ENCODE measurements around the gene ZNF692.
A peak's percentile ranks its signal among the peaks of the same experiment; 100 is the strongest.

The ZNF692 gene

DNA sequence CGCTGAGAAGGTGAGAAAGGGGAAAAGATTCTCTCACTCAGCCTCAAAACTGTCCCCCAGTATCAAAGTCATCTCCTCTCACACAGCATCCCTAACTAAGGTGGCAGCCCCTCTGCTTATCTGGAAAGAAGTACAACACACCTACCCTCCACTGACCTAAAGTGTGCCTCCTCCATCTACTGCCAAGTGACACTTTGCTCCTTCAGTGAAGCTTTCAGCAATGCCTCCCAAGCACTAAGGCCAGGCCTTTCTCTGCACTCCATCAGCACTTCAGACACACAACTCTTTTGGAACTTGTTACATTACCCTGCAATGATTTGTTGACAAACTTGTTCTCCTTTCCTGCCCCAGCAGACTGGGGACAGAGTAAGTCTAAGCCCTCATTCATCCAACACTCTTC lies 34.6 kb downstream of the ZNF692 start:
- Histone ChIP-seq H4K20me1 (ENCODE audit: control insufficient read depth, insufficient read depth, low read depth, low read length) (peaks cover 8% of the 10 kb centered on the region; the same call in 1 of the 2 replicates), H3K4me2 (ENCODE audit: low read length) (peak overlapping the region; percentile 94), H3K36me3 (ENCODE audit: control insufficient read depth, low read length) (peaks cover 41% of the 10 kb centered on the region), H3K4me3 (ENCODE audit: low read length) (no peak overlapping the region; the same call in 1 of the 2 replicates), H3K27ac (ENCODE audit: low read depth, low read length) (no peak overlapping the region), H3K27me3 (ENCODE audit: control insufficient read depth, low read length) (no peaks in the 10 kb centered on the region), H3K79me2 (ENCODE audit: control insufficient read depth, low read length) (peaks cover 56% of the 10 kb centered on the region), H3K9me2 (replicated peaks; ENCODE audit: control insufficient read depth, low read length) (no peaks in the 10 kb centered on the region), H3F3A (ENCODE audit: control insufficient read depth, insufficient read depth) (0 out of 2 replicates have a peak, but pooled peaks cover 3% of the 10 kb centered on the region), H3K4me1 (ENCODE audit: control insufficient read depth, low read length) (peaks cover 54% of the 10 kb centered on the region), H3K9me3 (ENCODE audit: control insufficient read depth, insufficient read depth, low read length) (no peaks in the 10 kb centered on the region)
- no peak for TF ChIP-seq EZH2phosphoT487 (IDR thresholded peaks at IDR 0.05; ENCODE audit: borderline replicate concordance, low read length)
- TF ChIP-seq, protein P1, sequence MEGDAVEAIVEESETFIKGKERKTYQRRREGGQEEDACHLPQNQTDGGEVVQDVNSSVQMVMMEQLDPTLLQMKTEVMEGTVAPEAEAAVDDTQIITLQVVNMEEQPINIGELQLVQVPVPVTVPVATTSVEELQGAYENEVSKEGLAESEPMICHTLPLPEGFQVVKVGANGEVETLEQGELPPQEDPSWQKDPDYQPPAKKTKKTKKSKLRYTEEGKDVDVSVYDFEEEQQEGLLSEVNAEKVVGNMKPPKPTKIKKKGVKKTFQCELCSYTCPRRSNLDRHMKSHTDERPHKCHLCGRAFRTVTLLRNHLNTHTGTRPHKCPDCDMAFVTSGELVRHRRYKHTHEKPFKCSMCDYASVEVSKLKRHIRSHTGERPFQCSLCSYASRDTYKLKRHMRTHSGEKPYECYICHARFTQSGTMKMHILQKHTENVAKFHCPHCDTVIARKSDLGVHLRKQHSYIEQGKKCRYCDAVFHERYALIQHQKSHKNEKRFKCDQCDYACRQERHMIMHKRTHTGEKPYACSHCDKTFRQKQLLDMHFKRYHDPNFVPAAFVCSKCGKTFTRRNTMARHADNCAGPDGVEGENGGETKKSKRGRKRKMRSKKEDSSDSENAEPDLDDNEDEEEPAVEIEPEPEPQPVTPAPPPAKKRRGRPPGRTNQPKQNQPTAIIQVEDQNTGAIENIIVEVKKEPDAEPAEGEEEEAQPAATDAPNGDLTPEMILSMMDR (IDR thresholded peaks at IDR 0.05; ENCODE audit: low read depth, low read length, poor library complexity, severe bottlenecking): no peak

DNA sequence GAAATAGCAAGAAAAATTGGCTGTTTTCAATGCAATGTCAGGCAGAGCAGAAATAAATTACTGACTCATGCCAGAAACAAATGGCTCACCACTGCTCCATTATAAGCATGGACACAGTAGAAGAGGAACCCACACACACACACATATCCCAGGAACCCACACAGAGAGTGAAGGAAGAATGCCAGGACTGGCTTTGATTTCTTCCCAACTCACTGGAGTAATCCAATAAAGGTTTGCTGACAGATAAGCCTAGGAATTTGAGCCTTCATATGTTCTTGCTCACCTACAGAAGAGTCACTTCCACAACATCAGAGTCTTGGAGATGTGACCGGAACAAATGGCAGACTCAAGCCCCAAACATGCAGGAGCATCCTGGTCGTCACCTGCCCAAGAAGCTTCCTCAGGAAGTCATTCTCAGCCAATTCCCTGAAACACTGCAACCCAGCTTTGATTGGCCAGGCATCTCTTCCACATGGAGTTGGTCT lies 35.3 kb downstream of the ZNF692 start:
- peaks cover 60% of the 10 kb centered on the region for H3K4me1 ChIP-seq (ENCODE audit: control insufficient read depth, low read length)
- no peaks in the 10 kb centered on the region for H3K9me2 ChIP-seq (replicated peaks; ENCODE audit: control insufficient read depth, low read length)
- H3F3A ChIP-seq (ENCODE audit: control insufficient read depth, insufficient read depth): 0 out of 2 replicates have a peak, but pooled peaks cover 3% of the 10 kb centered on the region
- no peaks in the 10 kb centered on the region for H3K9me3 ChIP-seq (ENCODE audit: control insufficient read depth, insufficient read depth, low read length)
- H4K20me1 ChIP-seq (ENCODE audit: control insufficient read depth, insufficient read depth, low read depth, low read length): peaks cover 8% of the 10 kb centered on the region; the same call in 1 of the 2 replicates
- peaks cover 63% of the 10 kb centered on the region for H3K79me2 ChIP-seq (ENCODE audit: control insufficient read depth, low read length)
- TF ChIP-seq EZH2phosphoT487 (IDR thresholded peaks at IDR 0.05; ENCODE audit: borderline replicate concordance, low read length): no peak
- TF ChIP-seq, protein P1 (IDR thresholded peaks at IDR 0.05; ENCODE audit: low read depth, low read length, poor library complexity, severe bottlenecking): no peak
- H3K36me3 ChIP-seq (ENCODE audit: control insufficient read depth, low read length): peaks cover 48% of the 10 kb centered on the region
- peak overlapping the region; percentile 94 for H3K4me2 ChIP-seq (ENCODE audit: low read length)
- H3K4me3 ChIP-seq (ENCODE audit: low read length): no peak overlapping the region
- H3K27me3 ChIP-seq (ENCODE audit: control insufficient read depth, low read length): no peaks in the 10 kb centered on the region
- no peak overlapping the region for H3K27ac ChIP-seq (ENCODE audit: low read depth, low read length)

DNA sequence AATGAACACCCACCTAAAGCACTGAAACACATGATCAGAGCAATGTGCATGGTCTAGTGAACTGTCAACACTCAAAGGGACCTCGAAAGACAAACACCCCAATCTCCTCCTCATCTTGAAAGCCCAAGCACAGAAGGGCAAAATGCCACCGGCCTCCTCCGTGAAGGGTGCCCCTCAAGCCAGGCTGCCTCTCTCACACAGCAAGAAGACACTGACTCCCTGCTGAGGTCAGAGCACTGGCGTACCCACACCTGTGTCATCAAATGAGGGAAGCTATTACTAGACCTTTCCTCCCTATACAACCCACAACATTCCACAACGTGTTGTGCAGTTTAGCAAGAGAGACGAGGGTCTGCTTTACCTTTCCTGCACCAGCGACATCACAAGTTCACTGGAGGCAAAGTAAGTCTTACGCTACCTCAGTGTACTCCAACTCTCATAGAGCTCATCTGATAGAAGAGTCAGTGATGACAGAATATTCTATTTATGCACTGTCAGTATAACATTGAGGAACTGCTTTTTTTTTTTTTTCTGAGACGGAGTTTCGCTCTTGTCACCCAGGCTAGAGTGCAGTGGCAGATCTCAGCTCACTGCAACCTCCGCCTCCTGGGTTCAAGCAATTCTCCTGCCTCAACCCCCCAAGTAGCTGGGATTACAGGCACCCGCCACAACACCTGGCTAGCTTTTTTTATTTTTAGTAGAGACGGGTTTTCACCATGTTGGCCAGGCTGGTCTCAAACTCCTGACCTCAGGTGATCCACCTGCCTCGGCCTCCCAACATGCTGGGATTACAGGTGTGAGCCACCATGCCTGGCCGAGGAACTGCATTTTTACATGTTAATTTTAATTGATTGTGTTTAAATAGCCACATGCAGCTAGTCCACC lies 36.5 kb downstream of the ZNF692 start:
- peaks cover 58% of the 10 kb centered on the region for H3K4me1 ChIP-seq (ENCODE audit: control insufficient read depth, low read length)
- peaks cover 49% of the 10 kb centered on the region for H3K36me3 ChIP-seq (ENCODE audit: control insufficient read depth, low read length)
- H4K20me1 ChIP-seq (ENCODE audit: control insufficient read depth, insufficient read depth, low read depth, low read length): peaks cover 8% of the 10 kb centered on the region; the same call in 1 of the 2 replicates
- no peak for TF ChIP-seq EZH2phosphoT487 (IDR thresholded peaks at IDR 0.05; ENCODE audit: borderline replicate concordance, low read length)
- TF ChIP-seq, protein P1 (IDR thresholded peaks at IDR 0.05; ENCODE audit: low read depth, low read length, poor library complexity, severe bottlenecking): no peak
- H3F3A ChIP-seq (ENCODE audit: control insufficient read depth, insufficient read depth): no peaks in the 10 kb centered on the region
- no peaks in the 10 kb centered on the region for H3K9me3 ChIP-seq (ENCODE audit: control insufficient read depth, insufficient read depth, low read length)
- no peaks in the 10 kb centered on the region for H3K9me2 ChIP-seq (replicated peaks; ENCODE audit: control insufficient read depth, low read length)
- peak overlapping the region; percentile 94 for H3K4me2 ChIP-seq (ENCODE audit: low read length)
- H3K79me2 ChIP-seq (ENCODE audit: control insufficient read depth, low read length): peaks cover 65% of the 10 kb centered on the region
- no peaks in the 10 kb centered on the region for H3K27me3 ChIP-seq (ENCODE audit: control insufficient read depth, low read length)
- H3K27ac ChIP-seq (ENCODE audit: low read depth, low read length): no peak overlapping the region
- H3K4me3 ChIP-seq (ENCODE audit: low read length): peak overlapping the region; percentile 52

Measured in DOHH2 (cell line).